ENCODE measurements around the gene WDPCP. TPM values are rescaled to one million over a fixed set of nuclear protein-coding genes. Genes with fewer than 3 reads are reported as not detected.

The WDPCP gene
- total RNA-seq, 1 donor from 2014 or later: 14.1 TPM

GRCh38 chr2:63522950-63523349 lies 65.3 kb downstream of the WDPCP start:
- H3K9me3 Mint-ChIP-seq (ENCODE audit: low read depth): peaks cover 38% of the 10 kb centered on the region
- peaks cover 13% of the 10 kb centered on the region for H3K36me3 Mint-ChIP-seq (ENCODE audit: insufficient read depth)
- no peaks in the 10 kb centered on the region for H3K27me3 Mint-ChIP-seq
- no peak overlapping the region for H3K4me3 Mint-ChIP-seq (ENCODE audit: low read depth)
- no peak overlapping the region for H3K27ac Mint-ChIP-seq
- no peak for DNase-seq (ENCODE audit: low spot score, unreplicated experiment)
- no peaks in the 10 kb centered on the region for H3K4me1 Mint-ChIP-seq (ENCODE audit: low read depth)
- no peak for TF ChIP-seq CTCF (IDR thresholded peaks at IDR 0.05; ENCODE audit: unreplicated experiment)

- Mint-ChIP-seq H3K4me1 (ENCODE audit: low read depth) (no peaks in the 10 kb centered on the region), H3K27ac (no peak overlapping the region), H3K9me3 (ENCODE audit: low read depth) (peaks cover 38% of the 10 kb centered on the region), H3K36me3 (ENCODE audit: insufficient read depth) (peaks cover 13% of the 10 kb centered on the region), H3K4me3 (ENCODE audit: low read depth) (no peak overlapping the region), H3K27me3 (no peaks in the 10 kb centered on the region)
- no peak for TF ChIP-seq CTCF (IDR thresholded peaks at IDR 0.05; ENCODE audit: unreplicated experiment)
- DNase-seq (ENCODE audit: low spot score, unreplicated experiment): no peak
These were observed 67.5 kb downstream of the WDPCP start for GRCh38 chr2:63520793-63521192.

- no peak for DNase-seq (ENCODE audit: low spot score, unreplicated experiment)
- H3K9me3 Mint-ChIP-seq (ENCODE audit: low read depth): peaks cover 26% of the 10 kb centered on the region
- H3K4me1 Mint-ChIP-seq (ENCODE audit: low read depth): no peaks in the 10 kb centered on the region
- no peak overlapping the region for H3K27ac Mint-ChIP-seq
- TF ChIP-seq CTCF (IDR thresholded peaks at IDR 0.05; ENCODE audit: unreplicated experiment): no peak
- H3K4me3 Mint-ChIP-seq (ENCODE audit: low read depth): no peak overlapping the region
- H3K36me3 Mint-ChIP-seq (ENCODE audit: insufficient read depth): peaks cover 6% of the 10 kb centered on the region
- H3K27me3 Mint-ChIP-seq: no peaks in the 10 kb centered on the region
These were observed 73.5 kb downstream of the WDPCP start for GRCh38 chr2:63514781-63515180.

GRCh38 chr2:63514237-63514716 lies 74.0 kb downstream of the WDPCP start:
- Mint-ChIP-seq H3K4me3 (ENCODE audit: low read depth) (no peak overlapping the region), H3K36me3 (ENCODE audit: insufficient read depth) (peaks cover 6% of the 10 kb centered on the region), H3K27ac (no peak overlapping the region), H3K4me1 (ENCODE audit: low read depth) (no peaks in the 10 kb centered on the region), H3K27me3 (no peaks in the 10 kb centered on the region), H3K9me3 (ENCODE audit: low read depth) (peaks cover 28% of the 10 kb centered on the region)
- TF ChIP-seq CTCF (IDR thresholded peaks at IDR 0.05; ENCODE audit: unreplicated experiment): no peak
- no peak for DNase-seq (ENCODE audit: low spot score, unreplicated experiment)

GRCh38 chr2:63506320-63506719 lies 82.0 kb downstream of the WDPCP start:
- no peak overlapping the region for H3K4me3 Mint-ChIP-seq (ENCODE audit: low read depth)
- no peak for TF ChIP-seq CTCF (IDR thresholded peaks at IDR 0.05; ENCODE audit: unreplicated experiment)
- H3K9me3 Mint-ChIP-seq (ENCODE audit: low read depth): peaks cover 26% of the 10 kb centered on the region
- no peaks in the 10 kb centered on the region for H3K27me3 Mint-ChIP-seq
- no peak for DNase-seq (ENCODE audit: low spot score, unreplicated experiment)
- H3K27ac Mint-ChIP-seq: no peak overlapping the region
- H3K36me3 Mint-ChIP-seq (ENCODE audit: insufficient read depth): peaks cover 6% of the 10 kb centered on the region
- no peaks in the 10 kb centered on the region for H3K4me1 Mint-ChIP-seq (ENCODE audit: low read depth)
